ENCODE data around the gene KIF6.
A peak's percentile ranks its signal among the peaks of the same experiment; 100 is the strongest.

KIF6 gene

DNA sequence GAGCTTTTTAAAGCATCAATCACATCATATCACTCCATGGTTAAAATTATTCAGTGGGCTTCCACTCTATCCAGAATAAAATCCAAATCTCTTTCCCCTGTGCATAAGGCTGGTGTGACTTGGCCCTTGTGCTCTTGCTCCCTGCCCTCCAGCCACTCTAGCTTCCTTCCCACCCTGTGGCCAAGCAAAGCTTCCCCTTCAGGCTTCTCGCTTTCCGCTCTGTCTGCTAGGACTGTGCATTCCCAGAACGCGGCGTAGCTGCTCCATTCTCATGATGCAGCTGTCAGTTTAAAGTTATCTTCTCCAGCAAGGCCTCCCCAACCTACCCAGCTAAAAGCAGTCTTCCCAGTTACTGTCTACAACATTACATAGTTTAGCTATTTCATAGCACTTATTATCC lies 383.3 kb downstream of the KIF6 start:
- Histone ChIP-seq H3K79me2 (ENCODE audit: insufficient read depth, low read length) (no peaks in the 10 kb centered on the region), H3K9me3 (ENCODE audit: insufficient read depth, low read depth, low read length) (no peaks in the 10 kb centered on the region), H3K36me3 (ENCODE audit: insufficient read depth, low read length) (no peaks in the 10 kb centered on the region), H3K27me3 (ENCODE audit: insufficient read depth, low read length, poor library complexity, severe bottlenecking) (no peaks in the 10 kb centered on the region), H3K4me1 (ENCODE audit: insufficient read depth, low read length, poor library complexity, severe bottlenecking) (peaks cover 61% of the 10 kb centered on the region), H3K9me2 (replicated peaks; ENCODE audit: low read depth, low read length) (no peaks in the 10 kb centered on the region), H3K4me2 (ENCODE audit: low read depth, low read length, poor library complexity, severe bottlenecking) (no peak overlapping the region), H4K20me1 (ENCODE audit: insufficient read depth, low read length, poor library complexity, severe bottlenecking) (no peaks in the 10 kb centered on the region), H2AFZ (ENCODE audit: low read length) (no peak overlapping the region), H3F3A (ENCODE audit: low read depth) (no peaks in the 10 kb centered on the region), H3K4me3 (ENCODE audit: low read length, poor library complexity, severe bottlenecking) (no peak overlapping the region), H3K9ac (ENCODE audit: low read depth, low read length, poor library complexity, severe bottlenecking) (no peak overlapping the region)
- TF ChIP-seq, protein P1, sequence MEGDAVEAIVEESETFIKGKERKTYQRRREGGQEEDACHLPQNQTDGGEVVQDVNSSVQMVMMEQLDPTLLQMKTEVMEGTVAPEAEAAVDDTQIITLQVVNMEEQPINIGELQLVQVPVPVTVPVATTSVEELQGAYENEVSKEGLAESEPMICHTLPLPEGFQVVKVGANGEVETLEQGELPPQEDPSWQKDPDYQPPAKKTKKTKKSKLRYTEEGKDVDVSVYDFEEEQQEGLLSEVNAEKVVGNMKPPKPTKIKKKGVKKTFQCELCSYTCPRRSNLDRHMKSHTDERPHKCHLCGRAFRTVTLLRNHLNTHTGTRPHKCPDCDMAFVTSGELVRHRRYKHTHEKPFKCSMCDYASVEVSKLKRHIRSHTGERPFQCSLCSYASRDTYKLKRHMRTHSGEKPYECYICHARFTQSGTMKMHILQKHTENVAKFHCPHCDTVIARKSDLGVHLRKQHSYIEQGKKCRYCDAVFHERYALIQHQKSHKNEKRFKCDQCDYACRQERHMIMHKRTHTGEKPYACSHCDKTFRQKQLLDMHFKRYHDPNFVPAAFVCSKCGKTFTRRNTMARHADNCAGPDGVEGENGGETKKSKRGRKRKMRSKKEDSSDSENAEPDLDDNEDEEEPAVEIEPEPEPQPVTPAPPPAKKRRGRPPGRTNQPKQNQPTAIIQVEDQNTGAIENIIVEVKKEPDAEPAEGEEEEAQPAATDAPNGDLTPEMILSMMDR (conservative IDR thresholded peaks at IDR 0.05; ENCODE audit: low read length) = no peak
- TF ChIP-seq EZH2phosphoT487 (IDR thresholded peaks at IDR 0.05; ENCODE audit: borderline replicate concordance) = no peak

DNA sequence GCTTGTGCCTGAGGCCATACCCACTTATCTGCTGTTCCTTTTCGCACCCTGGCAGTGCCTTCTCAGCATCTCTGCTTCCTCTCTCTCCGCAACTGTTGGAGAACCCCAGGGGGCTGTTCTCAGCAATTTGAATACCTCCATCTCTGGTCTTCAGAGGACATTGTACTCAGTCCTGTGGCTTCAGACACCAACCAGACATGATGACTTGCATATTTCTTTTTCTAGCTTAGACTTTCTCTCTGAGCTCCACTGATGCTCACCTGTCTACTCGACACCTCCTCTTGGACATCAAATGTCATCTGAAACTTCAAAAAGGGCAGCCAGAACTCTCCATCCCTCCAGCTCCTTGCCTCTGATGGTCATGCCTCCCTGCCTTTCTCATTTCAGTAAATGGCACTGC lies 383.9 kb downstream of the KIF6 start:
- Histone ChIP-seq H3F3A (ENCODE audit: low read depth) (peaks cover 4% of the 10 kb centered on the region), H2AFZ (ENCODE audit: low read length) (no peak overlapping the region), H3K4me1 (ENCODE audit: insufficient read depth, low read length, poor library complexity, severe bottlenecking) (peaks cover 67% of the 10 kb centered on the region), H3K27me3 (ENCODE audit: insufficient read depth, low read length, poor library complexity, severe bottlenecking) (no peaks in the 10 kb centered on the region), H3K79me2 (ENCODE audit: insufficient read depth, low read length) (no peaks in the 10 kb centered on the region), H3K4me3 (ENCODE audit: low read length, poor library complexity, severe bottlenecking) (no peak overlapping the region), H3K4me2 (ENCODE audit: low read depth, low read length, poor library complexity, severe bottlenecking) (no peak overlapping the region), H3K9me2 (replicated peaks; ENCODE audit: low read depth, low read length) (no peaks in the 10 kb centered on the region), H3K36me3 (ENCODE audit: insufficient read depth, low read length) (no peaks in the 10 kb centered on the region), H4K20me1 (ENCODE audit: insufficient read depth, low read length, poor library complexity, severe bottlenecking) (no peaks in the 10 kb centered on the region), H3K9me3 (ENCODE audit: insufficient read depth, low read depth, low read length) (no peaks in the 10 kb centered on the region), H3K9ac (ENCODE audit: low read depth, low read length, poor library complexity, severe bottlenecking) (no peak overlapping the region)
- TF ChIP-seq, protein P1 (conservative IDR thresholded peaks at IDR 0.05; ENCODE audit: low read length) = no peak
- TF ChIP-seq EZH2phosphoT487 (IDR thresholded peaks at IDR 0.05; ENCODE audit: borderline replicate concordance) = no peak

DNA sequence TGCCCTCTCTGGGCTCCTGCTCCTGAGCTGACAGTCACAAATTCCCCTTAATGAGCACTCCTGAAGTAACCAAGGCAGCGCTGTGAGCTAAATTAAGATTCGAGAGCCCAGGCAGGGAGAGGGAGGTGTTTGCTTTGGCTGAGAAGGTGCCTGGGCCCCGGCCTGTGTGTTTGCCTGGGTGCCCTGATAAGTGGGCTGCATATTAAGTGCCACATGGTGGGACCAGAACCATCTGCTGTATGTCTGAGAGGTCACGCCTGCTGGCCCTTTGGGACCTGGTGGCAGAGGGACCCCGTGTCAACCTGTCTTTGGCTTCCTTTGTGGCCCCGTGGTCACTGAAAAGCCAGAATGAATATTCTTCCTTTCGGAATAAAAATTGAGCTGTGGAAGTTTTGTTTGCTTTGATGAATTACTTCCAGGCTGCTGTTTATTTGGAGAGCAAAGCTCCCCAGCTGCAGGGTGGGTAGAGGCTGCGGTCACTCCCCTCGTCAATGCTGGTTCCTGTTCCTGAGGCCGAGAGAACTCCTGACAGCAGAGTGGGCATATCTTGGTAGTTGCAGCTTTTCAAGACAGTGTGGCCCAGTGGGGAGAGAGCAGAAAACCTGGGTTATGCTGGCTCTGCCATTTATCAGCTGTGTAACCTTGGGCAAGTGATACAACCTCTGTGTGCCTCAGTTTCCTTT lies 385.2 kb downstream of the KIF6 start:
- TF ChIP-seq EZH2phosphoT487 (IDR thresholded peaks at IDR 0.05; ENCODE audit: borderline replicate concordance) = no peak
- TF ChIP-seq, protein P1 (conservative IDR thresholded peaks at IDR 0.05; ENCODE audit: low read length) = no peak
- H3K4me3 ChIP-seq (ENCODE audit: low read length, poor library complexity, severe bottlenecking) = no peak overlapping the region
- H3K9me3 ChIP-seq (ENCODE audit: insufficient read depth, low read depth, low read length) = no peaks in the 10 kb centered on the region
- no peaks in the 10 kb centered on the region for H4K20me1 ChIP-seq (ENCODE audit: insufficient read depth, low read length, poor library complexity, severe bottlenecking)
- peak overlapping the region; percentile 33 for H3K9ac ChIP-seq (ENCODE audit: low read depth, low read length, poor library complexity, severe bottlenecking)
- H3F3A ChIP-seq (ENCODE audit: low read depth) = peaks cover 11% of the 10 kb centered on the region
- no peaks in the 10 kb centered on the region for H3K9me2 ChIP-seq (replicated peaks; ENCODE audit: low read depth, low read length)
- peaks cover 78% of the 10 kb centered on the region for H3K4me1 ChIP-seq (ENCODE audit: insufficient read depth, low read length, poor library complexity, severe bottlenecking)
- H2AFZ ChIP-seq (ENCODE audit: low read length) = no peak overlapping the region
- peak overlapping the region; percentile 34 for H3K4me2 ChIP-seq (ENCODE audit: low read depth, low read length, poor library complexity, severe bottlenecking)
- no peaks in the 10 kb centered on the region for H3K27me3 ChIP-seq (ENCODE audit: insufficient read depth, low read length, poor library complexity, severe bottlenecking)
- H3K79me2 ChIP-seq (ENCODE audit: insufficient read depth, low read length) = no peaks in the 10 kb centered on the region
- H3K36me3 ChIP-seq (ENCODE audit: insufficient read depth, low read length) = no peaks in the 10 kb centered on the region

All from Loucy (cell line).